ENCODE measurements around the gene JAML.

Gene JAML

GRCh38 chr11:118145285-118146227, 79.3 kb downstream of the JAML start:
- peak; percentile 93 for DNase-seq (ENCODE audit: low spot score)

GRCh38 chr11:118144301-118145268, 80.2 kb downstream of the JAML start:
- DNase-seq (ENCODE audit: low spot score): no peak

All from germinal center (tissue), 1 donor.